Skin epidermis (tissue), 12 donors: ENCODE data around the gene MSLN.
"Not testable (repeated sequence)": the region's sequence is repeated elsewhere in the genome, so short reads cannot be mapped to it uniquely, and the experiment has no call there.

Experiments
- H3K27ac ChIP-seq, 21 experiments: fragments of 200-600 bp; sonication (generic) in 11 of 21; one replicate each; pipeline ENCODE4 v1.5.0; 2020; ENCODE audit warnings: mild to moderate bottlenecking in 3 of 21, inconsistent platforms in 2 of 21, moderate library complexity in 2 of 21
- H3K4me3 ChIP-seq, 7 experiments: fragments of 200-600 bp; sonication (generic) in 2 of 7; one replicate each; pipeline ENCODE4 v1.5.0; 2020; ENCODE audit warnings: inconsistent platforms in 2 of 7, mild to moderate bottlenecking in 2 of 7, moderate library complexity in 1 of 7

MSLN gene

DNA sequence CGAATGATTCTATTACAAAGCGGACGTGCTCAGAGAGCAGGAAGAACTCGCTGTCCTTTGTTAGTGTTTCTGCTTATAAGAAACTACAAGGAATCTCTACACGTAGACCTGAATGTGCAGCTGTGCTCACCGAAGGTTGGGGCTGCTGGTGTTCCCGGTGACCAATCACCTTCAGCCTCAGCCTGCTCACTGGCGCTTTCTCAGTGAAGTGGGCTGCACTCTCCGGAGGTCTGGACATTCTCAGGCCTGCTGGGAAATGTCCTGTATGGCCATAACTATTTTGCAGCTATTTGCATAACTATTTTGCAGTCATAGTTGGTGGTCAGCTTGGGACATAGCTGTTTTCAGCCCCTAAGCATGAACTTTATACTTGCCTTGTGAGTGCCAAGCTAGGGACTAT is 10.0 kb upstream of the MSLN start:
- H3K27ac ChIP-seq, result no peak overlapping the region
- H3K4me3 ChIP-seq, result no peak overlapping the region

DNA sequence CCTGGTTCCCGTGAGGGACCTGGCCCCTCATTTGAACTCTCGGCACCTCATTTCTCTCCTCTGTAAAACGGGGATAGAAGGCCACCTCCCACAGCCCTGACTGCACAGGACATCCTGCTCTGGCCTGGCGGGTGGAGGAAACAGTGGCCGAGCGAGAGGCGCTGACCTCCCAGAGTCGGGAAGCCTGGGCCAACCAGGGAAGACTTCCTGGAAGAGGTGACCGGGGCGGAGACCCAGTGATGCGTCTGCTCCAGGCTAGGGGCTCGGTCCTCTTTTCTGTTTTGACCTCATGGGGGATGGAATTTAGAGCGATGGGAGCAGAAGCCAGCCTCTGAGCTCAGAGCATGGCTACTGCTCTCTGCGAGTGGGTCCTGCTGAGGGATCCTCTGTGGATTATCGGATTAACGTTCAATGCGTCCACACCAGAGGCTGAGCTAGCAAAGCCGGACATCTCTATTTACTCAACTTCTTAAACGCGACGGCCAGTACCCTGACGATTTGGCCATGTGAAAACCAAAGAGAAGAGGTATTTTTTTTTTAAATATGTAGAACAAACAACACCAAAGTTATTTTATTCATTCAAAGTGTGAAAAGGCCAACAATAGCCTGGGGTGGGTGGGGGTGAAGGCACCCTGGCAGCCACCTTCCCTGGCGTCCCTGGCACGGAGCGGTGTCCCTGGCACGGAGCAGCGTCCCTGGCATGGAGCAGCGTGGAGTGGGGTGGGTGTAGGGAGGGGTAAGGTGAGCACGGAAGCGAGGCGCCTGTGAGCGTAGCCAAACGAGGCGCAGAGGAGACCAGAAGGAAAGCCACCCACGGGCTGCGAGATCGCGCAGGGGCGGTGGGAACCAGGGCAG is 9.2 kb upstream of the MSLN start:
- H3K27ac ChIP-seq, result no peak overlapping the region
- no peak overlapping the region for H3K4me3 ChIP-seq

DNA sequence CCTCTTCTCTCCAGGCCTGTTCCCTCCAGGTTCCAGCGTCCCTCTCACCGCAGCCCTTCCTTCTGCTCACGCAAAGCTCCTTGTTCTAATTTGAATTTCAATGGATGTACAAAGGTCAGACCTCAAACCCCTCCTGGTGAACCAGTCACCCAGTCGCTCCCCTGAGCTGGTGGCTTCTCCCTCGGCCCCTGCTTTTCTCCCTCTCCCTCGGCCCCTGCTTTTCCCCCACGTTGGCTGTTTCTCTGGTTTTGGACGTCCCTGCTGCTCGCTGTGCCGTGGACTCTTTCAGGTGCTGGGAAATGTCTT is 8.6 kb upstream of the MSLN start:
- H3K4me3 ChIP-seq, result no peak overlapping the region
- H3K27ac ChIP-seq, result no peak overlapping the region

DNA sequence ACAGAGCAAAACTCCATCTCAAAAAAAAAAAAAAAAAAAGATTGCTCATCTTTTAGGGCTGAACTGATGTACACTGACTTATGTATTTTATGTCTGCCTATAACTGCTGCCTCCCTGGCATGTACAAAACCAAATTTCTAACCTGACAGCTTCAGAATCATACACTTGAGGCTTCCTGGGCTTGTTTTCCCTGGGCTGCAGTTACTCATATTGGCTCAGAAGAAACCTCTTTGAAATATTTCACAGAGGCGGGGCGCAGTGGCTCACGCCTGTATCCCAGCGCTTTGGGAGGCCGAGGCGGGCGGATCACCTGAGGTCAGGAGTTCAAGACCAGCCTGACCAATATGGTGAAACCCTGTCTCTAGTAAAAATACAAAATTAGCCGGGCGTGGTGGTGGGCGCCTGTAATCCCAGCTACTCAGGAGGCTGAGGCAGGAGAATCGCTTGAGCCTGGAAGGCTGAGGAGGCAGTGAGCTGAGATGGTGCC is 6.4 kb upstream of the MSLN start:
- H3K27ac ChIP-seq, result peak overlapping the region in 1 of 21 experiments; percentile 14
- not testable (repeated sequence) for H3K4me3 ChIP-seq

DNA sequence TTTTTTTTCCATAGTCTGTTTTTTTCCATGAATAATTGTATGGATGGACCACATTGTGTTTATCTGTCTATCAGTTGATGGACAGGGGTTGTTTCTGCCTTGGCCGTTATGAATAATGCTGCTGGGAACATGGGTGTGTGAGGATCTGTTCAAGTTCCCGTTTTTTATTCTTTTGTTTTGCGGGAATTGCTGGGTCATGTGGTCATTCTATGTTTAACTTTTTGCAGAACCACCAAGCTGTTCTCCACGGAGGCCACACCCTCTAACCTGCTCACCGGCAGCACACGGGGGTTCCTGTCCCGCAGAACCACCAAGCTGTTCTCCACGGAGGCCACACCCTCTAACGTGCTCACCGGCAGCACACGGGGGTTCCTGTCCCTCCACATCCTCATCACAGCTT is 5.9 kb upstream of the MSLN start:
- Histone ChIP-seq H3K27ac (no peak overlapping the region), H3K4me3 (no peak overlapping the region)

DNA sequence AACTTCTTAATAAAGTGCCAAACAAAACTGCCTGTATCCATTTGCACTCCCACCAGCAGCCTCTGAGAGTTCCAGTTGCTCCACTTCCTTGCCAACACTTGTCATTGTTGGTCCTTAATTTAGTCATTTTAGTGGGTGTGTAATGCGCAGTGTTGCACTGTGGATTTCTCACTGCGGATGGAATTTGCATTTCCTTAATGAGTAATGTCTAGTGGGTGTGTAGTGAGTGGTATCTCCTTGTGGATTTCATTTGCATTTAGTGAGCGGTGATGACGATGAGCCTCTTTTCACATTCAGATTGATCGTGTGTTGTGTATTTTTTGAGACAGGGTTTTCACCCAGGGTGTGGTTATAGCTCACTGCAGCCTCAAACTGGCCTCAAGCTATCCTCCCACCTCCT is 4.1 kb upstream of the MSLN start:
- Histone ChIP-seq H3K27ac (no peak overlapping the region), H3K4me3 (no peak overlapping the region)

DNA sequence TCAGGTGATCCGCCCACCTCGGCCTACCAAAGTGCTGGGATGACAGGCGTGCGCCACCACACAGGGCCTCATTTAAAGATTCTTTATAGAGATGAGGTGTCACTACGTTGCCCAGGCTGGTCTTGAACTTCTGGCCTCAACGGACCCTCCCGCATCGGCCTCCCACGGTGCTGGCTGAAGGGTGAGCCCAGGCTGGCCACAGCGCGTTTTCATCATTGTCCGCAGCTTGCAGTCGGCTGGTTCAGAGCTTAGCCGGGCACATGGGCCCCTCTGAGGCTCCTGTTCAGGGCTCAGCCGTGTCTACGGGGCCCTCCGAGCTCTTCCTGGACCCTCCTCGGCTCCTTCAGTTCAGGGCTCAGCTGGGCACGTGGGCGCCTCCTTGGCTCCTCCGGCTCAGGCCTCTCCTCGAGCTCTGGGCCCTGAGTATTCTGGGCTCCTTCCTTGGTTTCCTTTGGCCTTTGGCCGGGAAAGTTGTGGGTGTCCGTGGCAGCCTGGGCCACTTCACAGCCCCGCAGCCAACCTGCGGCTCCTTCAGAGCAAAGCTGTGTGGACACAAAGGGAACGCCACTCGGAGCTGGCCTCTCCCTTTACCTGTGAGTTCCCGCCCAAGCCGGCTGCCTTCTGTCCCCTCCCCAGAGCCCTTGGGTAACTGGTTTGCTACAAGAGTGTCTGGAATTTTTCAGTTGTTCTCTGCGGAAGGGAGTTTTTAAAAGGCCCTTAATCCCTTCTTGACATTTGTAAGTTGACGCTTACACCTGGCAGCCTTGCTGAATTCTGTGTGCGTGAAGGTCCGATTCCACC is 1.2 kb upstream of the MSLN start:
- Histone ChIP-seq H3K27ac (peak overlapping the region in 1 of 21 experiments; percentile 44), H3K4me3 (no peak overlapping the region)

DNA sequence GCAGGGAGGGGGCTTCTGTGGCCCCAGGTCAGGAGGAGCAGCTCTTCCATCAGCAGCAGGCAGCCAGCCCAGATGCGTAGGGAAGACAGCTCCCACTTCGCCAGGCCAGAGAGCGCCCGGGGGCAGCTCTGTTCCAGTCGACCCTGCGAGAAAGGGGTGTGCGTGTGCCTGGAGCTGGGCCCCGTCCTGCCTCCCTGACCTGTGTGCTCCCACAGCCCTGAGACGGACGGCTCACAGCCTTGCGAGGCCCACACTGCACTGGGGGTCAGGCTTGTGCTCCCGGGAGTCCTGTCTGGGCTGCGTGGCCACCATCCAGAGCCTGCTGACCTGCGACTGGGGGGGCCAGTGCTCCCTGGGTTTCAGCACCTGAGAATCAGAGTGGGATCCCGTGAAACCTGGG is 469 bp upstream of the MSLN start:
- peak overlapping the region in 1 of 21 experiments; percentile 44 for H3K27ac ChIP-seq
- H3K4me3 ChIP-seq, result no peak overlapping the region

DNA sequence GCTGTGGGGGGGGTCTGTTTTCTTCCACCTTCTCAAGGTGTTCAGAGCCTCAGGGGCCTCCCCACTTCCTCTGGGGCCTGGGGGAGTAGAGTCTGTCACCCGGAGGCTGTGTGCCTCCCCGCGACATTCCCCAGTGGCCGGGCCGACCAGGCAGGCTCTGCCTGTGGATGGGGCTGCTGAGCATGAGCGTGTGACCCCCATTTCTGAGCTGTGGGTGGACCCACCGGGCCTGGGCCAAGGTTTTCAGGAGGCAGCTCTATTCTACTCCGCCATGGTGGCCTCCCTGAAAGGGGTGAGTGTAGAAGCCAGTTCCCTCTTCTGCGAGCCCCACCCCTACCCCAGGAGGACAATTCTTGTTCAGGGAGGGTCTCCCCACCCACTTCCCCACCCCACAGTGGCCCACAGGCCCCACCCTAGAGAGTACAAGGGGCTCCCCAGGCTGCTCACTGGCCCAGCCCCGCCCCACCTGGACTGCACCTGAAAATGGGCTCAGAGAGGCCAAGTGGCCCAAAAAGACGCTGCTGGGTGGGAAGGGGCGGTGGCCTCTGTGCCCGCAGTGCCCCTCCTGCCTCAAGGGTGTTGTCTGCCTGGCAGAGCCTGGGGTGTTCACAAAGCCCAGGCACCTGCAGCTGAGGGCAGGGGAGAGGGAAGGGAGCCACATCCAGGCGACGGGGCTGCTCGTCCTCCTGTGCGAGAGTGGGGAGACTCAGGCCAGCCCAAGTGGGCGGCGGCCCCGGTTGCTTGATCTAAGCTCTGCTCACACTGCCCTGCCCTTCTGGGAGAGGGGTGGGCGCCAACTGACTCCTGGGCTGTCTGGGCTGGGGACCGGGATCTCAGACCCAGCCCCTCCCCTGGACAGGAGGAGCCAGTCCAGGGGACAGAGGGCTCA is 1.3 kb downstream of the MSLN start:
- peak overlapping the region in 2 of 21 experiments; percentile 10 to 13 for H3K27ac ChIP-seq
- H3K4me3 ChIP-seq, result no peak overlapping the region

DNA sequence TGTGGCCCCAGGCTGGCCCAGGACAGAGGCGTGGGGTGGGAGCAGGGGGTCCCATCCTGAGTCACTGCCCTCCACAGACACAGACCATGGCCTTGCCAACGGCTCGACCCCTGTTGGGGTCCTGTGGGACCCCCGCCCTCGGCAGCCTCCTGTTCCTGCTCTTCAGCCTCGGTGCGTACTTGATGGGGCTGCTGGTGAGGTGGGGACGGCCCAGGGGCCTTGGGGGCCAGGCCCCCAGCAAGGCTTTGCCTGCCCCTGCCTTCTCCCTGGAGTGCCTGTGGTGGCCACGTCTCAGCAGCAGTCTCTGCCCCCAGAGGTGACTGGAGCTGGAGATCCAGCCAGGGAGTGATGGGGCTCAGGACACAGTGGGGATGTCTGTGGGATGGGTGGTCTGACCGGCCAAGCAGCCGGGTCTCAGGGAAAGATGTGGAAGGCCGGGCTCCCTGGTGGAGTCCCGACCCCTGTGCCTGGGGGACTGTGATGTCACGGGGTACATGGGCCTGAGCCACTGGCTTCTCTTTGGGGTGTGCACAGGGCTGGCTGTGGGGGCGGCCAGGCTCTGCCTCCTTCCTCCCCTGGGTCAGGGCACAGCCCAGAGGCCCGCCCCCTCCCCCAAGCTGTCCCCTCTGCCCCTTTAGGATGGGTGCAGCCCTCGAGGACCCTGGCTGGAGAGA is 2.2 kb downstream of the MSLN start:
- Histone ChIP-seq H3K27ac (no peak overlapping the region), H3K4me3 (no peak overlapping the region)

DNA sequence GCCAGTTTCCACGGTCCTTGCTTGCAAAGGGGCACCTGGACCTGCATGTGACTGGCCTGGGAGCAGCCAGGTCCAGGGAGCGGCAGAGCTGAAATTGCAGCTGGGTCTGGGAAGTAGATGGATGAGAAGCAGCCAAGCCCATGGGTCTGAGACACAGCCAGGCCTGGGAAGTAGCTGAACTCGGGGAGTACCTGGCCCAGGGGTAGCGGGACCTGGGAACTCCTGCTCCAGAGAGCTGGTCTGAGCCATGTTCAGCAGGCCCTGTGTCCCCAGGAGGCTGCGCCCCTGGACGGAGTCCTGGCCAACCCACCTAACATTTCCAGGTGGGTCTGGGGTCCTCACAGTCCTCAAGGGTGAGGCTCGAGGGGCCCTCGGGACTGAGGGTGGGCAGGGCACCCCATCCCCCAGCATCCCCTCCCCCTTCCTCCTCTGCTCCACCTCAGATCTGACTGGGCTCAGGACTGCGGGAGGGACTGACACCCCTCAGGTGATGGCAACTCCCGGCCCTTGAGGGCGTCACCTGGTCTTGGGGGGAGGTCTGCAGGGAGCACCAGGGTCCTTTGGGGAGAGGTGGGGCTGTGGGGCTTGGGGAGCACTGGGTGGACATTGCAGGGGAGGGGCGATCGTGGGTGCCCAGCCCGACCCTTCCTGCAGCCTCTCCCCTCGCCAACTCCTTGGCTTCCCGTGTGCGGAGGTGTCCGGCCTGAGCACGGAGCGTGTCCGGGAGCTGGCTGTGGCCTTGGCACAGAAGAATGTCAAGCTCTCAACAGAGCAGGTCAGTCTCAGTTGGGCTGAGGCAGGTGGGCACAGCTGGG is 3.0 kb downstream of the MSLN start:
- H3K4me3 ChIP-seq, result no peak overlapping the region
- H3K27ac ChIP-seq, result no peak overlapping the region

DNA sequence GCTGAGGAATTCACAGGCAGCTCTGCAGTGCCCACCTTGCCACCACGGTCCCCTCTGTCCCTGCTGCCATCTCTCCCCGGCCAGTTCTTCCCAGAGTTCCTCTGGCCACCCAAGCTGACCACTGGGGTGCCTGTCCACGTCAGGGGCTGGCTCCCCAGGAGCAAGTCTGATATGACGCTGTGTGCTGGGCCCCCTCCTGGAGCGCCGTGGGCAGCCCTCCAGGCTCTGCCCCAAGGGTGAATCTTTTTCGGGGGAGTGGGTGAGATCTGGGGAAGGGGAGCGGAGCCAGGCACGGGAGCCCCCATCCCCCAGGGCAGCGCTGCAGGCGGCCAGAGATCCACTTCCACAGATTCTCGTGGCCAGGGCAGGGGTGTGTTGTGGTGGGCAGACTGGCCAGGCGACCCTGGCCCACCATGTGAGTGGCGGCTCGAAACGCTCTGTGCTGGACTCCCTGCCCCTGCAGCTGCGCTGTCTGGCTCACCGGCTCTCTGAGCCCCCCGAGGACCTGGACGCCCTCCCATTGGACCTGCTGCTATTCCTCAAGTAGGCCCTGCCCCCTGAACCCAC is 3.7 kb downstream of the MSLN start:
- no peak overlapping the region for H3K4me3 ChIP-seq
- H3K27ac ChIP-seq, result no peak overlapping the region

DNA sequence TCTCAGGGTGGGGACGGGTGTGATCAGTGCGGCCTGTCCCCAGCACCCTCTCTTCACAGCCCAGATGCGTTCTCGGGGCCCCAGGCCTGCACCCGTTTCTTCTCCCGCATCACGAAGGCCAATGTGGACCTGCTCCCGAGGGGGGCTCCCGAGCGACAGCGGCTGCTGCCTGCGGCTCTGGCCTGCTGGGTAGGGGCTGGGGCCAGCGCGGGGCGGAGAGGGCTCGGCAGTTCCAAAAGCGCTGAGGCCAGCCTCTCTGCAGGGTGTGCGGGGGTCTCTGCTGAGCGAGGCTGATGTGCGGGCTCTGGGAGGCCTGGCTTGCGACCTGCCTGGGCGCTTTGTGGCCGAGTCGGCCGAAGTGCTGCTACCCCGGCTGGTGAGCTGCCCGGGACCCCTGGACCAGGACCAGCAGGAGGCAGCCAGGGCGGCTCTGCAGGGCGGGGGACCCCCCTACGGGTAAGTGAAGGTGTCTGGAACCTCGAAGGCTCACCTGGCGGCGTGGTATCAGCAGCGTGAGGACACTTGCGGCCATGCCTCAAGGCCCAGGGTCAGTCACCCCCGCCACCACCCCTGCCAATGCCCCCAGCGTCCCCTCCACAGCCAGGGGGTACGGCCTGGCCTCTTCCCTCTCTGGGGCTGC is 4.4 kb downstream of the MSLN start:
- H3K4me3 ChIP-seq, result no peak overlapping the region
- no peak overlapping the region for H3K27ac ChIP-seq

DNA sequence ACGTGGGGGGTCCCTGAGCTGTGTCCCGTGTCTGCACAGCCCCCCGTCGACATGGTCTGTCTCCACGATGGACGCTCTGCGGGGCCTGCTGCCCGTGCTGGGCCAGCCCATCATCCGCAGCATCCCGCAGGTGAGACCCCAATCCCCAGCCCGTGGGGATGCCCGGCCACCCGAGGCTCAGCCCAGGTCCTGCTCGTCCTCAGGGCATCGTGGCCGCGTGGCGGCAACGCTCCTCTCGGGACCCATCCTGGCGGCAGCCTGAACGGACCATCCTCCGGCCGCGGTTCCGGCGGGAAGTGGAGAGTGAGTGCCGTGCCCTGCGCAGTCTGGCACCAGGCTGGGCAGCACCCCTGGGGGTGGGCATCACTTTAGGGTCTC is 4.9 kb downstream of the MSLN start:
- no peak overlapping the region for H3K4me3 ChIP-seq
- H3K27ac ChIP-seq, result no peak overlapping the region

DNA sequence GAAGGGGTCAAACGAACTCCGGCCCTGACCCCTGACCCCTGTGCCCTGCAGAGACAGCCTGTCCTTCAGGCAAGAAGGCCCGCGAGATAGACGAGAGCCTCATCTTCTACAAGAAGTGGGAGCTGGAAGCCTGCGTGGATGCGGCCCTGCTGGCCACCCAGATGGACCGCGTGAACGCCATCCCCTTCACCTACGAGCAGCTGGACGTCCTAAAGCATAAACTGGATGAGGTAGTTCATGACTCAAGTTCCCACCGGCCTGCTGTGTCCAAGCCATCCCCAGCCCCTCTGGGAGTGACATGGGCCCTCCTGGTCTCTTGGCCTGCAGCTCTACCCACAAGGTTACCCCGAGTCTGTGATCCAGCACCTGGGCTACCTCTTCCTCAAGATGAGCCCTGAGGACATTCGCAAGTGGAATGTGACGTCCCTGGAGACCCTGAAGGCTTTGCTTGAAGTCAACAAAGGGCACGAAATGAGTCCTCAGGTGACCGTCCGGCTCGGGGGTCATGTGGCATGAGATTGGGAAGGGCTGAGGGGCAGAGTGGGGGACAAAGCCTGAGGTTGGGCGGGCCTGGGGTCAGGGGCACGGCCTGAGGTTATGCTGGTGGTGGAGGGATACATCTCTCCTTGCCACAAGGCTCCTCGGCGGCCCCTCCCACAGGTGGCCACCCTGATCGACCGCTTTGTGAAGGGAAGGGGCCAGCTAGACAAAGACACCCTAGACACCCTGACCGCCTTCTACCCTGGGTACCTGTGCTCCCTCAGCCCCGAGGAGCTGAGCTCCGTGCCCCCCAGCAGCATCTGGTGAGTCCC is 5.7 kb downstream of the MSLN start:
- no peak overlapping the region for H3K27ac ChIP-seq

DNA sequence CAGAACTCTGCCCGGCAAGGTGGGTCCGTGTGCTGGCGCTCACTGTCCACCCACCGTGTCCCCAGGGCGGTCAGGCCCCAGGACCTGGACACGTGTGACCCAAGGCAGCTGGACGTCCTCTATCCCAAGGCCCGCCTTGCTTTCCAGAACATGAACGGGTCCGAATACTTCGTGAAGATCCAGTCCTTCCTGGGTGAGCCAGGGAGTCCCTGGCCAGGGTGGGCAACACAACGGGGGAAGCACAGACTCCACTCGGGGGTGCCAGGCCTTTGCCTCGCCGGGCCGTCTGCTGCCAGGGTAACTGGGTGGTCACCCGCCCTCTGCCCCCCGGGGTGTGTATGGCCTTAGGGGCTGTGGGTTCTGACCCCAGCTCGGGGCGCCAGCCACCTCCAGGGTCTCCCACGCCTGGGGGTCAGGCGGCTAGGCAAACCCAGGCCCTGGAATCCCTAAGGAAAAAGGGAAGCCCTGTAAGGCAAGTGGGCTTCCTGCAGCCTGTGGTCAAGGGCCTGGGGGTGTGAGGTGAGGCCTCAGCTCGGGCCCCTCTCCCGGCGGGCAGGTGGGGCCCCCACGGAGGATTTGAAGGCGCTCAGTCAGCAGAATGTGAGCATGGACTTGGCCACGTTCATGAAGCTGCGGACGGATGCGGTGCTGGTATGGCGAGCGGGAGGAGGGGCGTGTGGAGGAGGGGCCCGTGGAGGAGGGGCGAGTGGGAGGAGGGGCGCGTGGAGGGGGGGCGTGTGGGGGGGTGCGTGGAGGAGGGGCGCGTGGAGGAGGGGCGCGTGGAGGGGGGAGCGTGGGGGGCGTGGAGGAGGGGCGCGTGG is 6.5 kb downstream of the MSLN start:
- H3K27ac ChIP-seq, result no peak overlapping the region
- H3K4me3 ChIP-seq, result no peak overlapping the region

More for the DNA sequence above, 5.7 kb downstream of the MSLN start:
- no peak overlapping the region for H3K4me3 ChIP-seq
